PC-3 (cell line): Measurements from ENCODE around the gene CHST14. TPM values are rescaled to one million over a fixed set of nuclear protein-coding genes. Genes with fewer than 3 reads are reported as not detected.

Source experiments
- ATAC-seq: fragments of 200-7000 bp; cut with Tn5 transposase; 2 replicates; pipeline ENCODE4 v1.9.1; 2020; ENCODE audit warnings: mild to moderate bottlenecking, moderate library complexity
- BruUV-seq: library from RNA; stranded (reverse); fragments of 400-500 nt; replicated peaks from 2 replicates; lab custom pipeline; 2021; lab: Mats Ljungman, UMichigan
- CTCF ChIA-PET: fragments of 300-600 bp; sonication (Branson Sonifier 250); formaldehyde crosslinking; loops from one replicate; lab custom pipeline; 2022; ENCODE audit warnings: antibody characterized with exemption; lab: Charles Lee
- POLR2A ChIA-PET: fragments of 300-600 bp; sonication (Branson Sonifier 250); formaldehyde crosslinking; loops from one replicate; lab custom pipeline; 2022; ENCODE audit warnings: antibody characterized with exemption; ENCODE audit not compliant: unreplicated experiment; lab: Charles Lee
- DNase-seq: peaks from one replicate; pipeline ENCODE4 v3.0.0-alpha.2; 2015
- H2AFZ ChIP-seq: fragments of 300-600 bp; sonication (generic); 2 replicates; pipeline ENCODE4 v1.6.0; 2016; ENCODE audit warnings: antibody characterized with exemption, low read length
- H3F3A ChIP-seq: fragments of 300-600 bp; sonication (generic); one replicate; pipeline ENCODE4 v1.6.0; 2017; ENCODE audit warnings: antibody characterized with exemption, low read length, control low read depth, mild to moderate bottlenecking; ENCODE audit not compliant: unreplicated experiment
- H3K27ac ChIP-seq: fragments of 300-600 bp; sonication (generic); 2 replicates; pipeline ENCODE4 v1.5.1; 2016; ENCODE audit warnings: mild to moderate bottlenecking, low read length
- H3K27me3 ChIP-seq: fragments of 300-600 bp; sonication (generic); 2 replicates; pipeline ENCODE4 v1.6.1; 2016; ENCODE audit warnings: low read length, mixed read lengths
- H3K36me3 ChIP-seq: fragments of 300-600 bp; sonication (generic); 2 replicates; pipeline ENCODE4 v1.6.1; 2016; ENCODE audit warnings: low read depth, mixed run types, low read length, mixed read lengths
- H3K4me1 ChIP-seq: fragments of 300-600 bp; sonication (generic); 2 replicates; pipeline ENCODE4 v1.5.1; 2016; ENCODE audit warnings: low read length; ENCODE audit not compliant: insufficient read depth
- H3K4me2 ChIP-seq: fragments of 300-600 bp; sonication (generic); 2 replicates; pipeline ENCODE4 v1.6.0; 2016; ENCODE audit warnings: low read length
- H3K4me3 ChIP-seq: fragments of 300-600 bp; sonication (generic); 2 replicates; pipeline ENCODE4 v1.5.1; 2016; ENCODE audit warnings: mild to moderate bottlenecking, low read length, mixed read lengths
- H3K79me2 ChIP-seq: fragments of 300-600 bp; sonication (generic); 2 replicates; pipeline ENCODE4 v1.6.1; 2017; ENCODE audit warnings: low read length, mixed read lengths
- H3K9ac ChIP-seq: fragments of 300-600 bp; sonication (generic); 2 replicates; pipeline ENCODE4 v1.6.0; 2016; ENCODE audit warnings: mild to moderate bottlenecking, low read length
- H3K9me2 ChIP-seq: fragments of 300-600 bp; sonication (generic); replicated peaks from 2 replicates; pipeline ENCODE4 v1.6.1; 2016; ENCODE audit warnings: mixed run types, low read length, mixed read lengths
- H3K9me3 ChIP-seq: fragments of 300-600 bp; sonication (generic); 2 replicates; pipeline ENCODE4 v1.6.1; 2016; ENCODE audit warnings: low read length, mixed read lengths
- H4K20me1 ChIP-seq: fragments of 300-600 bp; sonication (generic); 2 replicates; pipeline ENCODE4 v1.6.1; 2016; ENCODE audit warnings: low read length, mixed read lengths
- EZH2 ChIP-seq: fragments of 300-600 bp; sonication (generic); IDR thresholded peaks from one replicate; pipeline ENCODE4 v1.6.1; 2017; ENCODE audit warnings: antibody characterized with exemption, mild to moderate bottlenecking, low read length; ENCODE audit not compliant: unreplicated experiment
- EZH2phosphoT487 ChIP-seq: fragments of 300-600 bp; sonication (generic); IDR thresholded peaks from 2 replicates; pipeline ENCODE4 v1.6.1; 2018; ENCODE audit warnings: mild to moderate bottlenecking, antibody characterized with exemption, low read length, borderline replicate concordance
- intact Hi-C: fragments of 100-400 bp; cut with micrococcal nuclease; formaldehyde crosslinking; loops from 2 replicates; pipeline ENCODE4 v1.9.0; 2023
- total RNA-seq: library from RNA; depleted of rRNA; stranded (reverse); fragments of >200 nt; gene quantifications from 2 replicates; pipeline ENCODE4 v1.2.3, GENCODE V29; 2014
- TF ChIP-seq, protein P1 (sequence below): fragments of 300-600 bp; sonication (generic); conservative IDR thresholded peaks from 2 replicates; pipeline ENCODE4 v1.5.1; 2017; ENCODE audit warnings: antibody characterized with exemption, low read depth, mild to moderate bottlenecking, low read length

CHST14 gene
- total RNA-seq, 1 experiment from 2014 or later, result 13.0 TPM

- H3K79me2 ChIP-seq, result peaks cover 1% of the 10 kb centered on the region; the same call in 1 of the 2 replicates
- ChIA-PET CTCF (interaction anchor here (0.6 kb wide), 1 partner anchor 589 kb away, joined by 5 read pairs; no protein-coding TSS in a partner anchor), POLR2A (no interaction called here)
- no peaks in the 10 kb centered on the region for H3K27me3 ChIP-seq
- H3F3A ChIP-seq, result no peaks in the 10 kb centered on the region
- H2AFZ ChIP-seq, result peak overlapping the region; percentile 41
- no peaks in the 10 kb centered on the region for H3K36me3 ChIP-seq
- TF ChIP-seq EZH2phosphoT487, result no peak
- no peak for TF ChIP-seq EZH2
- TF ChIP-seq, protein P1, sequence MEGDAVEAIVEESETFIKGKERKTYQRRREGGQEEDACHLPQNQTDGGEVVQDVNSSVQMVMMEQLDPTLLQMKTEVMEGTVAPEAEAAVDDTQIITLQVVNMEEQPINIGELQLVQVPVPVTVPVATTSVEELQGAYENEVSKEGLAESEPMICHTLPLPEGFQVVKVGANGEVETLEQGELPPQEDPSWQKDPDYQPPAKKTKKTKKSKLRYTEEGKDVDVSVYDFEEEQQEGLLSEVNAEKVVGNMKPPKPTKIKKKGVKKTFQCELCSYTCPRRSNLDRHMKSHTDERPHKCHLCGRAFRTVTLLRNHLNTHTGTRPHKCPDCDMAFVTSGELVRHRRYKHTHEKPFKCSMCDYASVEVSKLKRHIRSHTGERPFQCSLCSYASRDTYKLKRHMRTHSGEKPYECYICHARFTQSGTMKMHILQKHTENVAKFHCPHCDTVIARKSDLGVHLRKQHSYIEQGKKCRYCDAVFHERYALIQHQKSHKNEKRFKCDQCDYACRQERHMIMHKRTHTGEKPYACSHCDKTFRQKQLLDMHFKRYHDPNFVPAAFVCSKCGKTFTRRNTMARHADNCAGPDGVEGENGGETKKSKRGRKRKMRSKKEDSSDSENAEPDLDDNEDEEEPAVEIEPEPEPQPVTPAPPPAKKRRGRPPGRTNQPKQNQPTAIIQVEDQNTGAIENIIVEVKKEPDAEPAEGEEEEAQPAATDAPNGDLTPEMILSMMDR, result no peak
- no peak overlapping the region for H3K27ac ChIP-seq
- H3K9me2 ChIP-seq, result no peaks in the 10 kb centered on the region
- peak overlapping the region; percentile 34; the same call in 1 of the 2 replicates for H3K4me3 ChIP-seq
- H3K9ac ChIP-seq, result no peak overlapping the region
- H3K9me3 ChIP-seq, result no peaks in the 10 kb centered on the region
- peaks cover 10% of the 10 kb centered on the region; the same call in 1 of the 2 replicates for H3K4me1 ChIP-seq
- ATAC-seq (peak; percentile 93), DNase-seq (peak; percentile 40)
- peak overlapping the region; percentile 75 for H3K4me2 ChIP-seq
- BruUV-seq, result no TSS peak
- intact Hi-C loops, result no loop called here
- no peaks in the 10 kb centered on the region for H4K20me1 ChIP-seq
Observed at GRCh38 chr15:40477642-40478327, 7.0 kb downstream of the CHST14 start.

- Histone ChIP-seq H3K4me2 (no peak overlapping the region), H3K4me3 (no peak overlapping the region), H3K27ac (no peak overlapping the region), H3F3A (no peaks in the 10 kb centered on the region), H4K20me1 (no peaks in the 10 kb centered on the region), H3K4me1 (peaks cover 10% of the 10 kb centered on the region; the same call in 1 of the 2 replicates), H3K9me3 (no peaks in the 10 kb centered on the region), H3K36me3 (no peaks in the 10 kb centered on the region), H3K9me2 (no peaks in the 10 kb centered on the region), H2AFZ (no peak overlapping the region), H3K79me2 (no peaks in the 10 kb centered on the region), H3K27me3 (no peaks in the 10 kb centered on the region), H3K9ac (no peak overlapping the region)
- ATAC-seq (no peak), DNase-seq (no peak)
- ChIA-PET CTCF (interaction anchor here (0.7 kb wide), 1 partner anchor 26 kb away, joined by 3 read pairs; no protein-coding TSS in a partner anchor), POLR2A (interaction anchor here (0.7 kb wide), 1 partner anchor 266 kb away, joined by 6 read pairs; no protein-coding TSS in a partner anchor)
- BruUV-seq, result no TSS peak
- intact Hi-C loops, result no loop called here
- TF ChIP-seq EZH2phosphoT487 (no peak), EZH2 (no peak)
- TF ChIP-seq, protein P1, result no peak
Observed at GRCh38 chr15:40479024-40479423, 8.2 kb downstream of the CHST14 start.

DNA sequence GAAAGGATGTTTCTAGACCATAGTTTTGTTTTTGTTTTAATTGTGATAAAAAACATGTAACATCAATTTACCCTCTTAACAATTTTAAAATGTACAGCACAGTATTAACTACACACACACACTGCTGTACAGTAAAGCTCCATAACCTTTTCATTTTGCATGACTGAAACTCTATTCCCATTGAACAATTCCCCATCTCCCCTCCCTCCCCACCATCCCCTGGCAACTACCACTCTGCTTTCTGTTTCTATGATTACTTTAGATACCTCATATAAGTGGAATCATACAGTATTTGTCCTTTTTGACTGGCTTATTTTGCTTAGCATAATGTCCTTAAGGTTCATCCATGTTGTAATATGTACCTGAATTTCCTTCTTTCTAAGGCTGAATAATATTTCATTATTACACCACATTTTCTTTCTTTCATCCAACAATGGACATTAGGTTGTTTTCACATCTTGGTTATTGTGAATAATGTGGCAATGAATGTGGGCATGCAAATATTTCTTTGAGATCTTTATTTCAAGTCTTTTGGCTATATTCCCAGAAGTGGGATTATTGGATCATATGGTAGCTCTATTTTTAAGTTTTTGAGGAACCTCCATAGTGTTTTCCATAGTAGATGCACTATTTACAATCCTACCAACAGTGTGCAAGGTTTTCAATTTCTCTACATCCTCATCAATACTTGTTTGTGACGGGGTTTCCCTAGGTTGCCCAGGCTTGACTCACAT is 10.7 kb downstream of the CHST14 start:
- H3K9me2 ChIP-seq, result no peaks in the 10 kb centered on the region
- intact Hi-C loops, result no loop called here
- POLR2A ChIA-PET, result interaction anchor here (0.5 kb wide), 1 partner anchor 19 kb away, joined by 3 read pairs; no protein-coding TSS in a partner anchor
- no peak overlapping the region for H3K4me2 ChIP-seq
- no peaks in the 10 kb centered on the region for H3K9me3 ChIP-seq
- H3K36me3 ChIP-seq, result no peaks in the 10 kb centered on the region
- BruUV-seq, result no TSS peak
- H3K4me3 ChIP-seq, result no peak overlapping the region
- peaks cover 10% of the 10 kb centered on the region; the same call in 1 of the 2 replicates for H3K4me1 ChIP-seq
- TF ChIP-seq, protein P1, result no peak
- TF ChIP-seq EZH2phosphoT487 (no peak), EZH2 (no peak)
- H2AFZ ChIP-seq, result no peak overlapping the region
- H4K20me1 ChIP-seq, result no peaks in the 10 kb centered on the region
- DNase-seq, result no peak
- H3F3A ChIP-seq, result no peaks in the 10 kb centered on the region
- ATAC-seq, result no peak
- no peak overlapping the region for H3K9ac ChIP-seq
- H3K27me3 ChIP-seq, result no peaks in the 10 kb centered on the region
- no peak overlapping the region for H3K27ac ChIP-seq
- CTCF ChIA-PET, result no interaction called here
- H3K79me2 ChIP-seq, result no peaks in the 10 kb centered on the region
